Upper lobe of left lung (tissue), 4 donors: ENCODE measurements around the gene GALNT18.

Experiments used
- CTCF ChIP-seq, 6 experiments: fragments of 450-650 bp in 4 of 6; fragments of 200-600 bp in 2 of 6; sonication (generic) in 2 of 6; IDR thresholded peaks; one replicate each; pipeline ENCODE4 v1.5.1; 2016 to 2019; ENCODE audit warnings: antibody characterized with exemption in 6 of 6
- POLR2A ChIP-seq, 4 donors: fragments of 450-650 bp; IDR thresholded peaks; one replicate each; pipeline ENCODE4 v1.5.1; 2016 to 2017; ENCODE audit warnings: antibody characterized with exemption in 4 of 4, mild to moderate bottlenecking in 2 of 4

- TF ChIP-seq CTCF (IDR thresholded peaks at IDR 0.05), result no peak
- no peak for TF ChIP-seq POLR2A (IDR thresholded peaks at IDR 0.05)
Measured at GRCh38 chr11:11306855-11307254, 314.9 kb downstream of the GALNT18 start.
